ENCODE results near the gene OGFOD3. TPM values are rescaled to one million over a fixed set of nuclear protein-coding genes. Genes with fewer than 3 reads are reported as not detected.

OGFOD3 gene
- total RNA-seq, 1 donor from 2014 or later = 26.6 TPM

DNA sequence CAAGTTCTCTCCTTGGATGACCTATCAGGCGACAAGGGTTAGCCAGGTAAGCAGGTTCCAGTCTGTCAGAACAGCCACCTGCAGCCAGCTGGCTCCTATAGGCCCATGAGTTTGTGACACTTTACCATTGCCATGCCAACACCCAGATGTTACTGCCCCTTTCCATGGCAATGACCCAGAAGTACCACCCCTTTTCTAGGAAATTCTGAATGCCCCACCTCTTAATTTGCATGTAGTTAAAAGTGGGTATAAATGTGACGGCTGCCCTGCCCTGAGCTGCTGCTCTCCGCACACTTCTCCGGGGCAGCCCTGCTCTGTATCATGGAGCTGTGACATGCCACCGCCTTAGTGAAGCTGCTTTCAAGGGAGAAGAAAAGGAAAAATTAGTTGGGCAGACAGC, 74.8 kb downstream of the OGFOD3 start:
- intact Hi-C loops (cut with micrococcal nuclease) = no loop called here

DNA sequence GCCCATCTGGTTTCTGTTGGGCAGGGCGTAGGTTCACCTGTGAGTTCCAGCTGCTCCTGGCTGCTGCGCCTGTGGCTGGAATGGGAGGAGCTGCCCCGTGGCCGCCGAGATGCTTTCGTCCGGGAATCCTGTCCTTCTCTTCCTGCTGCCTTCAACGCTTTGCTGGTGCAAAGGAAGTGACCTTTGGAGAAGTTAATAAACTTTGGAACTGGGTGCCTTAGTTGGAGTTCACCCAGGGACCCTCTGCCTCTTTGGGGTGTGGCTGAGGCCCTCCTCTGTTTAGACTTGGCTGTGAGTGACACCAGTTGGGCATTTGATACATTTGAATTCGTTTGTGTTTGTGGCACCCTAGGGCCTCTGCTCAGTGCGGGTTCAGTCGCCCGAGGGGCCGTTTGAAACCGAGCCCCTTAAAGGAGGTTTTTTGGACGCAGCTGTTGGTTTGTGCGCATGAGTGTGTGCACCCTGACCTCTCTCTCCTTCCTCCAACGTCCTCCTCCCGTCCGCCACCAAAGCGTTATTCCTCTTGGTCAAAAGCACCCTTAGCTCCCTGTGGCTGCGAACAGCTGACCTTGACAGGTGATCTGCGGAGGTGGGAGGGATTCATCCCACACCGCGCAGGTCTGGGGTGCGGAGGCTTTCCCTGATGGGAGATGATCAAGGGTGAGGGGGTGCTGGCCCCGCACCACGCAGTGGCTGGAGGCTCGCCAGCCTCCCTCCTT, 75.9 kb downstream of the OGFOD3 start:
- intact Hi-C loops (cut with micrococcal nuclease) = no loop called here

DNA sequence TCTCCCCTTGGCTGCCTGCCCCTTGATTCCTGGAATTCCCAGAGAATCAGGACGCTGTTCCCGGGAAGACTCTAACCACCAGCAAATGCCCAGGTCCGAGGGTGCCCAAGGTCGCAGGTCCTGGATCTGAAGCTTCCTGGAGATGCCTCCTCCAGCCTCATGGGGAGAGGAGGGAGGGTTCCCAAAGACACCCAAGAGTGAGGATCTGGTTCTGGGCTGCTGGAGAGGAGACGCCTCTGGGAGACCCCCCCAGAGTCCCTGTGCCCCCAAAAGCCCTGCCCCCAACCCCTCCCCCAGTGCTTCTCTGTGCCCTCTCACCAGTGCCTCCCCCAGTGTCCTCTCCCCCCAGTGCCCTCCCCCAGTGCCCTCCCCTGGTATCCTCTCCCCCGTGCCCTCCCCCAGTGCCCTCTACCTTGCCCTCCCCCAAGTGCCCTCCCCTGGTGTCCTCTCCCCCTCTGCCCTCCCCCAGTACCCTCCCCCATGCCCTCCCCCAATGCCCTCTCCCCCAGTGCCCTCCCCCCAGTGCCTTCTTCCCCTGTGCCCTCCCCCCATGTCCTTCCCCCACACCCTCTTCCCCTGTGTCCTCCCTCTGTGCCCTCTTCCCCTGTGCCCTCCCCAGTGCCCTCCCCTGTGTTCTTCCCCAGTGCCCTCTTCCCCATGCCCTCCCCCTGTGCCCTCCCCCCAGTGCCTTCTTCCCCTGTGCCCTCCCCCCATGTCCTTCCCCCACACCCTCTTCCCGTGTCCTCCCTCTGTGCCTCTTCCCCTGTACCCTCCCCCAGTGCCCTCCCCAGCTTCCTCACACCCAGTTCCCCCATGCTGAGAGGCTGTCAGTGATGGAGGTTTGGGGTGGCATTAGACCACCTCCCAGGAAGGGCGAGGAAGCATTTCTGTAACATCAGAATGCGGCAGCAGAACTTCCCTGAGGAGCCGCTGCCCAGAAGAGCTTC, 78.5 kb downstream of the OGFOD3 start:
- intact Hi-C loops (cut with micrococcal nuclease) = no loop called here

Other genes with a start within 250 kb of the OGFOD3 start
- 59.0 and 60.1 TPM in 2 replicates for gene CCDC57, start 205.7 kb downstream of the OGFOD3 start, total RNA-seq
- 109 and 115 TPM in 2 replicates for gene SLC16A3, start 189.5 kb downstream of the OGFOD3 start, total RNA-seq
- 127 and 128 TPM in 2 replicates for gene CSNK1D, start 144.9 kb downstream of the OGFOD3 start, total RNA-seq
- 184 and 198 TPM in 2 replicates for gene CD7, start 101.0 kb downstream of the OGFOD3 start, total RNA-seq
- gene SECTM1, start 84.8 kb downstream of the OGFOD3 start, total RNA-seq = 3.4 and 4.0 TPM in 2 replicates
- gene TEX19, start 59.3 kb downstream of the OGFOD3 start, total RNA-seq = 0.09 and 0.14 TPM in 2 replicates
- gene UTS2R, start 46.8 kb downstream of the OGFOD3 start, total RNA-seq = 0.16 TPM in 1 of 2 replicates, not detected in the other
- 47.3 and 51.1 TPM in 2 replicates for gene HEXD, start 239 bp downstream of the OGFOD3 start, total RNA-seq
- 297 and 304 TPM in 2 replicates for gene CYBC1, start 32.2 kb upstream of the OGFOD3 start, total RNA-seq
- 109 and 110 TPM in 2 replicates for gene NARF, start 40.2 kb upstream of the OGFOD3 start, total RNA-seq
- 66.3 and 71.1 TPM in 2 replicates for gene FOXK2, start 101.1 kb upstream of the OGFOD3 start, total RNA-seq
- gene WDR45B, start 229.9 kb upstream of the OGFOD3 start, total RNA-seq = 33.1 and 34.0 TPM in 2 replicates